ENCODE measurements around the gene AP2A2.

DNA sequence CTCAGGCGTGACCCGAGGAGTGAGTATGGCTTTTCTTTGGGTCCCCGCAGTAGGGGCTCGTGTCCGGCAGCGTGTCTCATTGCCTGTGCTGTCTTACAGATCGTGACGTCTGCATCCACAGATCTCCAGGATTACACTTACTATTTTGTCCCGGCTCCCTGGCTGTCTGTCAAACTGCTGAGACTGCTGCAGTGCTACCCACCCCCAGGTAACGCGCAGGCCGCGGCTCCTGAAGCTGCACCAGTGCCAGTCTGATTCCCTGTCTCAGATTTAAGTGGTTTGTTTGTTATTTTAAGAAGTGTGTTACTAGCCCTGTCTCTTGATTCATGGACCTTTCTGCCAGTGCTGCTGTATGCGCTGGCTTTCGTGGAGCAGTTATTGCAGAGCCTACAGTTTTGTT, 58.9 kb downstream of the AP2A2 start:
- TF ChIP-seq, protein P1, sequence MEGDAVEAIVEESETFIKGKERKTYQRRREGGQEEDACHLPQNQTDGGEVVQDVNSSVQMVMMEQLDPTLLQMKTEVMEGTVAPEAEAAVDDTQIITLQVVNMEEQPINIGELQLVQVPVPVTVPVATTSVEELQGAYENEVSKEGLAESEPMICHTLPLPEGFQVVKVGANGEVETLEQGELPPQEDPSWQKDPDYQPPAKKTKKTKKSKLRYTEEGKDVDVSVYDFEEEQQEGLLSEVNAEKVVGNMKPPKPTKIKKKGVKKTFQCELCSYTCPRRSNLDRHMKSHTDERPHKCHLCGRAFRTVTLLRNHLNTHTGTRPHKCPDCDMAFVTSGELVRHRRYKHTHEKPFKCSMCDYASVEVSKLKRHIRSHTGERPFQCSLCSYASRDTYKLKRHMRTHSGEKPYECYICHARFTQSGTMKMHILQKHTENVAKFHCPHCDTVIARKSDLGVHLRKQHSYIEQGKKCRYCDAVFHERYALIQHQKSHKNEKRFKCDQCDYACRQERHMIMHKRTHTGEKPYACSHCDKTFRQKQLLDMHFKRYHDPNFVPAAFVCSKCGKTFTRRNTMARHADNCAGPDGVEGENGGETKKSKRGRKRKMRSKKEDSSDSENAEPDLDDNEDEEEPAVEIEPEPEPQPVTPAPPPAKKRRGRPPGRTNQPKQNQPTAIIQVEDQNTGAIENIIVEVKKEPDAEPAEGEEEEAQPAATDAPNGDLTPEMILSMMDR (conservative IDR thresholded peaks at IDR 0.05) = no peak
- no peak for TF ChIP-seq EZH2 (IDR thresholded peaks at IDR 0.05; ENCODE audit: low read depth)

All from PC-9 (cell line).